ENCODE data around the gene GALNT14.

GRCh38 chr2:30949435-30949834 lies 188.8 kb downstream of the GALNT14 start:
- TF ChIP-seq POLR2AphosphoS5 (IDR thresholded peaks at IDR 0.05; ENCODE audit: low read depth, low read length) = no peak
- no peak for TF ChIP-seq POLR2A (IDR thresholded peaks at IDR 0.05; ENCODE audit: low read depth, low read length)
- TF ChIP-seq SPI1 (IDR thresholded peaks at IDR 0.05; ENCODE audit: low read depth, low read length) = no peak
- no peak for TF ChIP-seq TAF1 (IDR thresholded peaks at IDR 0.05; ENCODE audit: low read depth, low read length)
- TF ChIP-seq PAX5 (IDR thresholded peaks at IDR 0.05; ENCODE audit: insufficient read depth, low read length, severe bottlenecking) = no peak
- TF ChIP-seq POU2F2 (IDR thresholded peaks at IDR 0.05; ENCODE audit: low read depth, low read length) = no peak

Measured in GM12891 (cell line).